Sigmoid colon (tissue), 4 donors: ENCODE results near the gene BBS2.

Experiments
- CTCF ChIP-seq, 4 experiments: fragments of 450-650 bp in 3 of 4; fragments of 200-600 bp in 1 of 4; IDR thresholded peaks; one replicate each; pipeline ENCODE4 v1.5.1; 2016 to 2019; ENCODE audit warnings: antibody characterized with exemption in 4 of 4, mild to moderate bottlenecking in 3 of 4, moderate library complexity in 2 of 4
- POLR2A ChIP-seq, 2 donors: fragments of 450-650 bp; IDR thresholded peaks; one replicate each; pipeline ENCODE4 v1.6.1; 2016; ENCODE audit warnings: antibody characterized with exemption in 2 of 2, mild to moderate bottlenecking in 2 of 2, moderate library complexity in 2 of 2
- POLR2AphosphoS5 ChIP-seq, 4 donors: sonication (generic); formaldehyde crosslinking; IDR thresholded peaks; one replicate each; pipeline ENCODE4 v1.6.1; 2017; ENCODE audit warnings: antibody characterized with exemption in 4 of 4

DNA sequence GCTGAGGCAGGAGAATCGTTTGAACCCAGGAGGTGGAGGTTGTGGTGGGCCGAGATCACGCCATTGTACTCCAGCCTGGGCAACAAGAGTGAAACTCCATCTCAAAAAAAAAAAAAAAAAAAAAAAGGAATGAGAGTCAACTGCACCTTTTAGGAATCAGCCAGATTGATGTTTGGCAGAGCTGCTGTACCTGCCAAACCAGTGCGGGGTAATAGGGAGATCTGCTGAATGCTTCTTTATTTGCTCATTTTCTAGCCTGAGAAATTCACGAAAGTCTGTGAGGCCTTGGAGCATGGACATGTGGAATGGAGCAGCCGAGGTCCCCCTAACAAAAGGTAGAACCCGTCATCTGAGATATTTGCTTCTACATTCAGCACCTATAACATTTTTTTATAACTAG lies 50.1 kb downstream of the BBS2 start:
- TF ChIP-seq CTCF (IDR thresholded peaks at IDR 0.05) (no peak), POLR2AphosphoS5 (IDR thresholded peaks at IDR 0.05) (no peak), POLR2A (IDR thresholded peaks at IDR 0.05) (no peak)
